Panc1 (cell line): ENCODE measurements around the gene SLC6A11. TPM values are rescaled to one million over a fixed set of nuclear protein-coding genes. Genes with fewer than 3 reads are reported as not detected.

Experiments used
- ATAC-seq: fragments of 200-7000 bp; cut with Tn5 transposase; 2 replicates; pipeline ENCODE4 v1.9.1; 2020; ENCODE audit warnings: mild to moderate bottlenecking, moderate library complexity
- BruUV-seq: library from RNA; stranded (reverse); fragments of 400-500 nt; replicated peaks from 2 replicates; lab custom pipeline; 2021; lab: Mats Ljungman, UMichigan
- CTCF ChIA-PET: fragments of 300-600 bp; sonication (Branson Sonifier 250); formaldehyde crosslinking; loops from one replicate; lab custom pipeline; 2022; ENCODE audit warnings: antibody characterized with exemption; lab: Charles Lee
- POLR2A ChIA-PET: fragments of 300-600 bp; sonication (Branson Sonifier 250); formaldehyde crosslinking; loops from one replicate; lab custom pipeline; 2022; ENCODE audit warnings: antibody characterized with exemption; lab: Charles Lee
- DNase-seq: peaks from one replicate; pipeline ENCODE4 v3.0.0-alpha.2; 2010; ENCODE audit warnings: low read depth, low spot score
- H3K27ac ChIP-seq: 2 replicates; pipeline ENCODE4 v1.5.1; 2011; ENCODE audit warnings: mild to moderate bottlenecking, low read length, inconsistent platforms
- H3K27me3 ChIP-seq: fragments of 200-500 bp; sonication (Bioruptor generic); 2 replicates; pipeline ENCODE4 v1.6.0; 2014; ENCODE audit warnings: low read length, inconsistent platforms; ENCODE audit not compliant: control insufficient read depth, insufficient read depth
- H3K36me3 ChIP-seq: fragments of 200-500 bp; sonication (Bioruptor generic); 2 replicates; pipeline ENCODE4 v1.5.1; 2014; ENCODE audit warnings: inconsistent platforms, mild to moderate bottlenecking, low read length, moderate library complexity; ENCODE audit not compliant: control insufficient read depth, insufficient read depth
- H3K4me1 ChIP-seq: 2 replicates; pipeline ENCODE4 v1.5.1; 2011; ENCODE audit warnings: inconsistent platforms, mild to moderate bottlenecking, low read length, moderate library complexity; ENCODE audit not compliant: control insufficient read depth, insufficient read depth
- H3K4me3 ChIP-seq, 2 experiments: 2 replicates each; pipeline ENCODE4 v1.5.1; 2011 to 2012; ENCODE audit warnings: low read depth in 2 of 2, low read length in 2 of 2, mild to moderate bottlenecking in 2 of 2, inconsistent platforms in 1 of 2, moderate library complexity in 1 of 2
- H3K9me3 ChIP-seq: fragments of 200-500 bp; sonication (Bioruptor generic); 2 replicates; pipeline ENCODE4 v1.5.1; 2014; ENCODE audit warnings: low read depth, mild to moderate bottlenecking, inconsistent platforms, low read length, moderate library complexity; ENCODE audit not compliant: control insufficient read depth, insufficient read depth
- POLR2AphosphoS5 ChIP-seq: IDR thresholded peaks from 2 replicates; pipeline ENCODE4 v1.6.1; 2012; ENCODE audit warnings: mild to moderate bottlenecking, low read depth, low read length, moderate library complexity
- SIN3A ChIP-seq: IDR thresholded peaks from 2 replicates; pipeline ENCODE4 v1.6.1; 2012; ENCODE audit warnings: low read depth, mild to moderate bottlenecking, low read length, moderate library complexity, borderline replicate concordance; ENCODE audit not compliant: insufficient read depth
- TCF7L2 ChIP-seq: IDR thresholded peaks from 2 replicates; pipeline ENCODE4 v1.6.1; 2011; ENCODE audit warnings: mild to moderate bottlenecking, low read depth, low read length, inconsistent platforms
- in situ Hi-C: cut with HindIII; loops from 2 replicates; pipeline ENCODE4 v1.10.0; 2016; ENCODE audit warnings: low sequenced_read_pairs, low pct_unique_long_range_greater_than_20kb
- intact Hi-C: fragments of 100-400 bp; cut with micrococcal nuclease; formaldehyde crosslinking; loops from one replicate; pipeline ENCODE4 v1.10.0; 2022; ENCODE audit not compliant: unreplicated experiment
- total RNA-seq: library from RNA; stranded (reverse); gene quantifications from one replicate; pipeline ENCODE4 v1.2.1, GENCODE V29; 2021; ENCODE audit not compliant: unreplicated experiment
- TF ChIP-seq, protein P1 (sequence below), 2 experiments: IDR thresholded peaks; 2 replicates each; pipeline ENCODE4 v1.6.1; 2011 to 2012; ENCODE audit warnings: low read depth in 2 of 2, control low read depth in 1 of 2, low read length in 1 of 2, mild to moderate bottlenecking in 1 of 2, moderate library complexity in 1 of 2; ENCODE audit not compliant: insufficient read depth in 1 of 2
- TF ChIP-seq, protein P2 (sequence below): fragments of 450-650 bp; IDR thresholded peaks from 2 replicates; pipeline ENCODE4 v1.5.1; 2017; ENCODE audit warnings: mild to moderate bottlenecking

Gene SLC6A11
- total RNA-seq, 1 experiment from 2014 or later = not detected

DNA sequence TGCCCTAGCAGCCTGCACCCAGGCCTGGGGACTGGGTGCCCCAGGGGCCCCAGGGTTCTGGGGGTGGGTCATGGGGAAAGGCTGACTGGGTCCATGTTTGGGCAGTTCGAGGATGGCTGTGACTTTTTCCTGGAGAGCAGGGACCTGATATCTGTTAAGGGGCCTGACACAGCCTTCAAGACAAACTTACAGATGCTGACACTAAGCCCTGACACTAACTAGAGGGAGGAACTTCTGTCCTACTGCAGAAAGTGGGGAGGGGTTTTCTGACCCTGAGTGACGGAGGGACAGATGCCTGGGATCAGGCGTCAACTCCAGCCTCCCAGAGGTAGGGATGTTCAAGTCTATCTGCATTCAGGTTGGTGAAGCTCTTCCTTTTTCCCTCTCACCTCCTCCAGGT, 45.0 kb upstream of the SLC6A11 start:
- no TSS peak for BruUV-seq
- CTCF ChIA-PET = no interaction called here
- Histone ChIP-seq H3K36me3 (no peaks in the 10 kb centered on the region), H3K27ac (no peak overlapping the region), H3K4me3 (no peak overlapping the region), H3K27me3 (peaks cover 3% of the 10 kb centered on the region; the same call in 1 of the 2 replicates), H3K9me3 (no peaks in the 10 kb centered on the region), H3K4me1 (no peaks in the 10 kb centered on the region)
- intact Hi-C loops = no loop called here
- in situ Hi-C loops = no loop called here
- TF ChIP-seq, protein P1, sequence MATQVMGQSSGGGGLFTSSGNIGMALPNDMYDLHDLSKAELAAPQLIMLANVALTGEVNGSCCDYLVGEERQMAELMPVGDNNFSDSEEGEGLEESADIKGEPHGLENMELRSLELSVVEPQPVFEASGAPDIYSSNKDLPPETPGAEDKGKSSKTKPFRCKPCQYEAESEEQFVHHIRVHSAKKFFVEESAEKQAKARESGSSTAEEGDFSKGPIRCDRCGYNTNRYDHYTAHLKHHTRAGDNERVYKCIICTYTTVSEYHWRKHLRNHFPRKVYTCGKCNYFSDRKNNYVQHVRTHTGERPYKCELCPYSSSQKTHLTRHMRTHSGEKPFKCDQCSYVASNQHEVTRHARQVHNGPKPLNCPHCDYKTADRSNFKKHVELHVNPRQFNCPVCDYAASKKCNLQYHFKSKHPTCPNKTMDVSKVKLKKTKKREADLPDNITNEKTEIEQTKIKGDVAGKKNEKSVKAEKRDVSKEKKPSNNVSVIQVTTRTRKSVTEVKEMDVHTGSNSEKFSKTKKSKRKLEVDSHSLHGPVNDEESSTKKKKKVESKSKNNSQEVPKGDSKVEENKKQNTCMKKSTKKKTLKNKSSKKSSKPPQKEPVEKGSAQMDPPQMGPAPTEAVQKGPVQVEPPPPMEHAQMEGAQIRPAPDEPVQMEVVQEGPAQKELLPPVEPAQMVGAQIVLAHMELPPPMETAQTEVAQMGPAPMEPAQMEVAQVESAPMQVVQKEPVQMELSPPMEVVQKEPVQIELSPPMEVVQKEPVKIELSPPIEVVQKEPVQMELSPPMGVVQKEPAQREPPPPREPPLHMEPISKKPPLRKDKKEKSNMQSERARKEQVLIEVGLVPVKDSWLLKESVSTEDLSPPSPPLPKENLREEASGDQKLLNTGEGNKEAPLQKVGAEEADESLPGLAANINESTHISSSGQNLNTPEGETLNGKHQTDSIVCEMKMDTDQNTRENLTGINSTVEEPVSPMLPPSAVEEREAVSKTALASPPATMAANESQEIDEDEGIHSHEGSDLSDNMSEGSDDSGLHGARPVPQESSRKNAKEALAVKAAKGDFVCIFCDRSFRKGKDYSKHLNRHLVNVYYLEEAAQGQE (IDR thresholded peaks at IDR 0.05; ENCODE audit: insufficient read depth in 1 of 2, low read depth in 2 of 2, low read length in 1 of 2) = no peak
- TF ChIP-seq, protein P2, sequence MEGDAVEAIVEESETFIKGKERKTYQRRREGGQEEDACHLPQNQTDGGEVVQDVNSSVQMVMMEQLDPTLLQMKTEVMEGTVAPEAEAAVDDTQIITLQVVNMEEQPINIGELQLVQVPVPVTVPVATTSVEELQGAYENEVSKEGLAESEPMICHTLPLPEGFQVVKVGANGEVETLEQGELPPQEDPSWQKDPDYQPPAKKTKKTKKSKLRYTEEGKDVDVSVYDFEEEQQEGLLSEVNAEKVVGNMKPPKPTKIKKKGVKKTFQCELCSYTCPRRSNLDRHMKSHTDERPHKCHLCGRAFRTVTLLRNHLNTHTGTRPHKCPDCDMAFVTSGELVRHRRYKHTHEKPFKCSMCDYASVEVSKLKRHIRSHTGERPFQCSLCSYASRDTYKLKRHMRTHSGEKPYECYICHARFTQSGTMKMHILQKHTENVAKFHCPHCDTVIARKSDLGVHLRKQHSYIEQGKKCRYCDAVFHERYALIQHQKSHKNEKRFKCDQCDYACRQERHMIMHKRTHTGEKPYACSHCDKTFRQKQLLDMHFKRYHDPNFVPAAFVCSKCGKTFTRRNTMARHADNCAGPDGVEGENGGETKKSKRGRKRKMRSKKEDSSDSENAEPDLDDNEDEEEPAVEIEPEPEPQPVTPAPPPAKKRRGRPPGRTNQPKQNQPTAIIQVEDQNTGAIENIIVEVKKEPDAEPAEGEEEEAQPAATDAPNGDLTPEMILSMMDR = no peak
- TF ChIP-seq TCF7L2 (no peak), POLR2AphosphoS5 (no peak), SIN3A (no peak)
- ATAC-seq (no peak), DNase-seq (no peak)
- POLR2A ChIA-PET = no interaction called here

DNA sequence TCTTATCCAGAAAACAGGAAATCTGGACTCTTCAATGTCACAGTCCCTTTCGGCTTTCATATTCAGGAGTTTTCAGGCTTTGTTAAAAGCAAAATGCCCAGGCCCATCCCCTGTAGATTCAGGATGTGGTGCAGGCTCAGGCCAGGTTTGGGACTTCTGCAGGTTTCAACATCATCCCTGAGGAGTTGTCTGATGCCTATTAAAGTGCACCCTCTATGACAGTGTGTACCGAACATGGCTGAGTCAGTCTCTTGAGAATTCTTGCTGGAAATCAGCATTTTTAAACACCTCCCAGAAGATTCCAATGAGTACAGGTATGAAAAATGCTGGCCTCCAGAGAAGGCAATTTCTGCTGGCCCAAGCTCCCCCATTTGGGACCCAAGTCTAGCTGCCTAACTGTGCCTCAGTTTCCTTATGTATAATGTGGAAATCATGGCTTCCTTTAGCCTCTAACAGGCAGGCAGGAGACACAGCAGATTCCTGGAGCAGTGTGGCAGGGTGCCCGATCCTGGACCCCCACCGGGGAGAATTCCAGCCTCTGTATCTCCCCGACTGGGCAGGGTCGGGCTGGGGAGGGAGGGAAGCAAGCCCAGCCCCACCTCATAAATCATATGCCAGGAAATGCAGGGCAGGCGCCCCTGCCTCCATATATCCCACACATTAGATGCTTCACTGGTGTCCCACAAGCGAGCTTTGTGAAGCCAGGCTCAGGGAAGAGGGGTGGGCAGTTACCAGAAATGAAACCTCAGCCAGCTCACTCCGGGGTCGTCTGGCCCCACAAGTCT, 44.4 kb upstream of the SLC6A11 start:
- no peaks in the 10 kb centered on the region for H3K4me1 ChIP-seq
- TF ChIP-seq, protein P2 = no peak
- TF ChIP-seq POLR2AphosphoS5 (no peak), TCF7L2 (no peak), SIN3A (no peak)
- TF ChIP-seq, protein P1 (IDR thresholded peaks at IDR 0.05; ENCODE audit: insufficient read depth in 1 of 2, low read depth in 2 of 2, low read length in 1 of 2) = no peak
- no TSS peak for BruUV-seq
- no peaks in the 10 kb centered on the region for H3K9me3 ChIP-seq
- intact Hi-C loops = loop anchor here (2.0 kb wide), 1 partner anchor 113 kb away; no protein-coding TSS in a partner anchor
- peaks cover 3% of the 10 kb centered on the region; the same call in 1 of the 2 replicates for H3K27me3 ChIP-seq
- no peak overlapping the region for H3K27ac ChIP-seq
- CTCF ChIA-PET = interaction anchor here (0.6 kb wide), 1 partner anchor 1680 kb away, joined by 3 read pairs; no protein-coding TSS in a partner anchor
- DNase-seq (no peak), ATAC-seq (no peak)
- H3K4me3 ChIP-seq = no peak overlapping the region
- H3K36me3 ChIP-seq = no peaks in the 10 kb centered on the region
- POLR2A ChIA-PET = no interaction called here
- in situ Hi-C loops = no loop called here
